Fibroblast of pulmonary artery (primary cell): ENCODE measurements around the gene PITX1.
"Not testable (repeated sequence)": the region's sequence is repeated elsewhere in the genome, so short reads cannot be mapped to it uniquely, and the experiment has no call there.

Experiments used
- DNase-seq: peaks from one replicate; pipeline ENCODE4 v3.0.0-alpha.2; 2010; ENCODE audit warnings: low read depth
- H3K4me3 ChIP-seq: replicated peaks from 2 replicates; pipeline ENCODE4 v1.5.1; 2011; ENCODE audit warnings: low read depth, mild to moderate bottlenecking, control low read depth, low read length, moderate library complexity
- TF ChIP-seq, protein P1 (sequence below): IDR thresholded peaks from 2 replicates; pipeline ENCODE4 v1.5.1; 2011; ENCODE audit warnings: mild to moderate bottlenecking, control low read depth, low read length, inconsistent platforms; ENCODE audit errors: missing control alignments

Gene PITX1

DNA sequence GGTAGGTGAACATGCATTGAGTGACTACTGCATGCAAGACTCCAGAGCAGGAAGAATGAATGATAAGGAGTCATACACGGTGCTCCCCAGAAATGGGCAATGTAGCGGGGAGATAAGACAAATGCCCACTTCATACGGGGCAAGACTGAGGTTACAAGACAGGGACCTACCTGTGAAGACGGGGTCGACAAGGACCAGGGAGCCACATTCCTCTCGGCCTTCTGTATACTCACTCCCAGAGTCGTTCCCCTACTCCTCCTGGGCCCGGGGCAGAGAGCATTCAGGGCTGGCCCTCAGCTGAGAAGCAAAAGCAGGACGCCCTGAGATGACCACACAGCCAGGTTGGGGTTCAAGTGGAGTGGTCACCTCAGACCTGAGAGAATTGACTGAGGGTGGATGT lies 26.7 kb downstream of the PITX1 start:
- DNase-seq = no peak
- no peak overlapping the region for H3K4me3 ChIP-seq
- TF ChIP-seq, protein P1, sequence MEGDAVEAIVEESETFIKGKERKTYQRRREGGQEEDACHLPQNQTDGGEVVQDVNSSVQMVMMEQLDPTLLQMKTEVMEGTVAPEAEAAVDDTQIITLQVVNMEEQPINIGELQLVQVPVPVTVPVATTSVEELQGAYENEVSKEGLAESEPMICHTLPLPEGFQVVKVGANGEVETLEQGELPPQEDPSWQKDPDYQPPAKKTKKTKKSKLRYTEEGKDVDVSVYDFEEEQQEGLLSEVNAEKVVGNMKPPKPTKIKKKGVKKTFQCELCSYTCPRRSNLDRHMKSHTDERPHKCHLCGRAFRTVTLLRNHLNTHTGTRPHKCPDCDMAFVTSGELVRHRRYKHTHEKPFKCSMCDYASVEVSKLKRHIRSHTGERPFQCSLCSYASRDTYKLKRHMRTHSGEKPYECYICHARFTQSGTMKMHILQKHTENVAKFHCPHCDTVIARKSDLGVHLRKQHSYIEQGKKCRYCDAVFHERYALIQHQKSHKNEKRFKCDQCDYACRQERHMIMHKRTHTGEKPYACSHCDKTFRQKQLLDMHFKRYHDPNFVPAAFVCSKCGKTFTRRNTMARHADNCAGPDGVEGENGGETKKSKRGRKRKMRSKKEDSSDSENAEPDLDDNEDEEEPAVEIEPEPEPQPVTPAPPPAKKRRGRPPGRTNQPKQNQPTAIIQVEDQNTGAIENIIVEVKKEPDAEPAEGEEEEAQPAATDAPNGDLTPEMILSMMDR = no peak

DNA sequence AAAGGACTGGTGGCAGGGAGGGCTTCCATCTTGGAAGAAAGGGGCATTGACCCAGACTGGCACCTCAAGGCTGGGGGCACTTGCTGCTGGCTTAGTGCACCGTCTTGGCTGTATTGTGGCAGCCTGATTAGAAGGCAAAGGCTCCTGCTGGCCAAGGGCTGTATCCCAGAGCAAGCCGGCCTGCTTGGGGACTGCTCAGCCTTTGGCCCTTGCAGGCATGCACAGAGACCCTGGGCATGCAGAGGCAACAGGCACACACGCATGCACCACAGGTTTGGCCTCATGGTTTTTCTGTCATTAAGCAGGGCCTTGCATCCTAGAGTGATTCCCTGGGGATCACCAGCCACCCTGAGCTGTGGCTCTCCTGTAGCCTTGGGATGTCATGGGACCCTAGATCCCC lies 29.0 kb downstream of the PITX1 start:
- DNase-seq = no peak
- no peak overlapping the region for H3K4me3 ChIP-seq
- TF ChIP-seq, protein P1 = no peak

DNA sequence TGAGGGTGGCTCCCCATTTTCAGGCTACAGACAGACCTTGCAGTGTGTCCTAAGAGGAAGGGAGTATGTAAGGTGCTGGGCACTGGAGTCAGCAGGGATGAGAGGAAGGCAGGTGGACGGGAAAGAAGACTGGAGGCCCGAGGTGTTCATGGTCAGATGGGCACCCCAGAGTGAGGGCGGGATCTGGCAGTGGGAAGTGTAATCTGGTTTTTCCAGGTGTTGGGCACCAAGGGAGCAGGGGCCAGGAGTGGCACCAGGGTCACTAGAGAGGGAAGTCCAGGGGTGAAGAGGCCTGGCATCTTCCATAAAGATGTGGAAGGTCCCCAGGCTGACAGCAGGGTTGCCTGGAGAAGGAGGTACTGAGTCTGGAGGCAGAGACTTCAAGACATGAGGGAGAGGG lies 29.7 kb downstream of the PITX1 start:
- no peak for DNase-seq
- TF ChIP-seq, protein P1 = no peak
- H3K4me3 ChIP-seq = no peak overlapping the region

DNA sequence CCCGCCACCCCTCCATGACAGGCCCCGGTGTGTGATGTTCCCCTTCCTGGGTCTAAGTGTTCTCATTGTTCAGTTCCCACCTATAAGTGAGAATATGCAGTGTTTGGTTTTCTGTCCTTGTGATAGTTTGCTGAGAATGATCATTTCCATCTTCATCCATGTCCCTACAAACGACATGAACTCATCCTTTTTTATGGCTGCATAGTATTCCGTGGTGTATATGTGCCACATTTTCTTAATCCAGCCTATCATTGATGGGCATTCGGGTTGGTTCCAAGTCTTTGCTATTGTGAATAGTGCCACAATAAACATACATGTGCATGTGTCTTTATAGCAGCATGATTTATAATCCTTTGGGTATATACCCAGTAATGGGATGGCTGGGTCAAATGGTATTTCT lies 36.0 kb downstream of the PITX1 start:
- not testable (repeated sequence) for H3K4me3 ChIP-seq, DNase-seq

DNA sequence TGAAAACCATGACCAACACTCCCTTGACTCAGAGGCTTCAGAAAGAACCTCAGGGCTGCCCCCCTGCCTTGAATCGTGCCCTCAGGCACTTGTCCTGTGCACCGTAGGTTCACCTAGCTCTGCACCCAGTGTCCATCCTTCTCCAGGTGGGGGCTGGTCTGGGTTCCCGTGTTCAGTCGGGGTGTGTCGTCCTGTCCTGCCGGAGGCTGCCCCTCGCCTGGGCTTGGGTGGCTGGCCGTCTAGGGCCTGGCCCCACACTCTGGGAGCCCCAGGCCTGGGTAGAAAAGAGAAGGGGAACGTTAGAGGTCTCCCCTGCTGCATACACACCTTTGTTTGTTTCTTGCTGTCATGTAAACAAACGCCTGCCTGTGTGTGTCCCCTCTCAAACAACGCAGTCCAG lies 37.0 kb downstream of the PITX1 start:
- no peak for DNase-seq
- TF ChIP-seq, protein P1 = no peak
- H3K4me3 ChIP-seq = no peak overlapping the region

DNA sequence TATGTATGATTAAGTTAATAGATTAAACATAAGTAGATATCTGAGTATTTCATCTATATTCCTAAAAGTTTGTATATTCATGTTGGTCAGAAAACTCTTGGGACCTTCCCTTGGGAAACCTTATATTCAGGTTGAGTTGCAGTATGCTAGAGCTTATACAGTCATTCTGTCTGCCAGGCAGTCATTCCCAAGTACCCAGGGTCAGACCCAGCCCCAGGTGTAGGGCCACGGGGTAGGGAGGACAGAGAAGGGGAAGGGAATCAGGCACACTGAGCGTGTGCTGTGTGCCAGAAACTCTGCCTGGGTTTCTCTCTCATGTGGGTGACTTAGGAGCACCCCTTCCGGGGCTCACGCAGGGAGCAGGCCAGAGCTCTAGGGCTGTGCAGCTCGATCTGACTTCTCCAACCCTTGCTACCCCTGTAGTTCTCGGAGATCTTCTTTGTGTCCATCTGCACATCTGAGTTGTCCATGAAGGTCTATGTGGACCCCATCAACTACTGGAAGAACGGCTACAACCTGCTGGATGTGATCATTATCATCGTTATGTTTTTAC lies 38.1 kb downstream of the PITX1 start:
- no peak overlapping the region for H3K4me3 ChIP-seq
- TF ChIP-seq, protein P1 = no peak
- no peak for DNase-seq

DNA sequence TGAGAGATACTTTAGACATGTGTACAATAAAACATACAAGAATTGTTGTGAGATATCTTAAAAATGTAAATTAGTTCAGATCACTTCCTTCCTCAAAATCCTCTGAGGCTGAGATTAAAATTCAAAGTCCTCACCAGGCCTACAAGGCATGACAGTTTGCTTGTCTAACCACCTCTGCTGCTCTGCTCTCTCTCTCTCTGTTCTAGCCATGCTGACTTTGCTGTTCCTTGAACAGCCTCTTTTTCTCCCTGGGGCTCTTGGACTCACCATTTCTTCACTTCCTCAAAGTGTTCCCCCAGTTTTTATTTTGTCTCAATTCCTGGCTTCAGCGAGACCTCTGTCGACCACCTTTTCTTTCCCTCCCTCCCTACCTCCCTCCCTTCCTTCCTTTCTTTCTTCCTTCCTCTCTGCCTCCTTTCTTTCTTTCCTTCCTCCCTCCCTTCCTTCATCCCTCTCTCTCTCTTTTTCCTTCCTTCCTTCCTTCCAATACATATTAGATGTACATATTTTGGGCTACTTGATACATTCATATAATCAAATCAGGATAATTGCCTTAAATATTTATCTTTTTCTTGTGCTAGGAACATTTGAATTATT lies 39.4 kb downstream of the PITX1 start:
- no peak overlapping the region for H3K4me3 ChIP-seq
- TF ChIP-seq, protein P1 = no peak
- DNase-seq = no peak
